Hepatocyte (in vitro differentiated cells): Measurements from ENCODE around the gene CD82. TPM values are rescaled to one million over a fixed set of nuclear protein-coding genes. Genes with fewer than 3 reads are reported as not detected.
A peak's percentile ranks its signal among the peaks of the same experiment; 100 is the strongest.
"Not testable (repeated sequence)": the region's sequence is repeated elsewhere in the genome, so short reads cannot be mapped to it uniquely, and the experiment has no call there.

Experiments used
- DNase-seq: peaks from one replicate; pipeline ENCODE4 v3.0.0-alpha.2; 2016; ENCODE audit warnings: low spot score
- H2AFZ ChIP-seq: fragments of 200-600 bp; sonication (generic); 2 replicates; pipeline ENCODE4 v1.6.0; 2016; ENCODE audit warnings: antibody characterized with exemption, mild to moderate bottlenecking
- H3K27ac ChIP-seq: fragments of 200-600 bp; sonication (generic); 2 replicates; pipeline ENCODE4 v1.5.1; 2016; ENCODE audit warnings: mild to moderate bottlenecking
- H3K27me3 ChIP-seq: fragments of 200-600 bp; sonication (generic); 2 replicates; pipeline ENCODE4 v1.6.1; 2016
- H3K36me3 ChIP-seq: fragments of 200-600 bp; sonication (generic); replicated peaks from 2 replicates; pipeline ENCODE4 v1.5.1; 2016; ENCODE audit warnings: low read depth; ENCODE audit not compliant: insufficient read depth
- H3K4me1 ChIP-seq: fragments of 200-600 bp; sonication (generic); 2 replicates; pipeline ENCODE4 v1.5.1; 2016; ENCODE audit warnings: mild to moderate bottlenecking, moderate library complexity; ENCODE audit not compliant: insufficient read depth
- H3K4me2 ChIP-seq: fragments of 200-600 bp; sonication (generic); 2 replicates; pipeline ENCODE4 v1.6.0; 2016
- H3K4me3 ChIP-seq: fragments of 200-600 bp; sonication (generic); 2 replicates; pipeline ENCODE4 v1.5.1; 2016; ENCODE audit warnings: mild to moderate bottlenecking
- H3K79me2 ChIP-seq: fragments of 200-600 bp; sonication (generic); 2 replicates; pipeline ENCODE4 v1.6.0; 2017; ENCODE audit warnings: mild to moderate bottlenecking
- H3K9me2 ChIP-seq: fragments of 200-600 bp; sonication (generic); replicated peaks from 2 replicates; pipeline ENCODE4 v1.6.0; 2017; ENCODE audit warnings: mild to moderate bottlenecking; ENCODE audit not compliant: insufficient read depth
- H3K9me3 ChIP-seq: fragments of 200-600 bp; sonication (generic); 2 replicates; pipeline ENCODE4 v1.5.1; 2016; ENCODE audit warnings: low read depth, mild to moderate bottlenecking
- H4K20me1 ChIP-seq: fragments of 200-600 bp; sonication (generic); 2 replicates; pipeline ENCODE4 v1.6.0; 2016; ENCODE audit warnings: mild to moderate bottlenecking; ENCODE audit not compliant: insufficient read depth, poor library complexity, severe bottlenecking
- EZH2 ChIP-seq: fragments of 200-600 bp; sonication (generic); IDR thresholded peaks from 2 replicates; pipeline ENCODE4 v1.6.1; 2016; ENCODE audit warnings: antibody characterized with exemption, mild to moderate bottlenecking, borderline replicate concordance
- EZH2phosphoT487 ChIP-seq: fragments of 200-600 bp; sonication (generic); IDR thresholded peaks from one replicate; pipeline ENCODE4 v1.6.1; 2018; ENCODE audit warnings: antibody characterized with exemption, mild to moderate bottlenecking, low read depth, moderate library complexity; ENCODE audit not compliant: unreplicated experiment, severe bottlenecking
- WGBS: methylation state at CpG from one replicate; pipeline ENCODE4 v1.1.6; 2016; ENCODE audit warnings: low lambda C conversion rate; ENCODE audit errors: missing lambda C conversion rate; 5-methylcytosine and 5-hydroxymethylcytosine counted together
- polyA plus RNA-seq: library from polyadenylated mRNA; unstranded; fragments of >200 nt; fragmentation: Nextera tagmentation; extraction: Ambion mirVana; gene quantifications from 2 replicates; pipeline ENCODE4 v1.2.1, GENCODE V29; 2016
- total RNA-seq: library from RNA; depleted of rRNA; stranded (reverse); fragments of >200 nt; gene quantifications from 2 replicates; pipeline ENCODE4 v1.2.3, GENCODE V29; 2014
- TF ChIP-seq, protein P1 (sequence below): fragments of 200-600 bp; sonication (generic); IDR thresholded peaks from 2 replicates; pipeline ENCODE4 v1.5.1; 2016; ENCODE audit warnings: antibody characterized with exemption, mild to moderate bottlenecking; ENCODE audit not compliant: poor library complexity

Gene CD82
- total and polyA plus RNA-seq, 2 experiments from 2014 or later = 38.7 to 157 TPM

- H3K9me2 ChIP-seq = no peaks in the 10 kb centered on the region
- no peak overlapping the region for H2AFZ ChIP-seq
- no peaks in the 10 kb centered on the region for H3K4me1 ChIP-seq
- H4K20me1 ChIP-seq = no peaks in the 10 kb centered on the region
- TF ChIP-seq, protein P1, sequence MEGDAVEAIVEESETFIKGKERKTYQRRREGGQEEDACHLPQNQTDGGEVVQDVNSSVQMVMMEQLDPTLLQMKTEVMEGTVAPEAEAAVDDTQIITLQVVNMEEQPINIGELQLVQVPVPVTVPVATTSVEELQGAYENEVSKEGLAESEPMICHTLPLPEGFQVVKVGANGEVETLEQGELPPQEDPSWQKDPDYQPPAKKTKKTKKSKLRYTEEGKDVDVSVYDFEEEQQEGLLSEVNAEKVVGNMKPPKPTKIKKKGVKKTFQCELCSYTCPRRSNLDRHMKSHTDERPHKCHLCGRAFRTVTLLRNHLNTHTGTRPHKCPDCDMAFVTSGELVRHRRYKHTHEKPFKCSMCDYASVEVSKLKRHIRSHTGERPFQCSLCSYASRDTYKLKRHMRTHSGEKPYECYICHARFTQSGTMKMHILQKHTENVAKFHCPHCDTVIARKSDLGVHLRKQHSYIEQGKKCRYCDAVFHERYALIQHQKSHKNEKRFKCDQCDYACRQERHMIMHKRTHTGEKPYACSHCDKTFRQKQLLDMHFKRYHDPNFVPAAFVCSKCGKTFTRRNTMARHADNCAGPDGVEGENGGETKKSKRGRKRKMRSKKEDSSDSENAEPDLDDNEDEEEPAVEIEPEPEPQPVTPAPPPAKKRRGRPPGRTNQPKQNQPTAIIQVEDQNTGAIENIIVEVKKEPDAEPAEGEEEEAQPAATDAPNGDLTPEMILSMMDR = peak; percentile 93
- no peak for TF ChIP-seq EZH2
- no peaks in the 10 kb centered on the region for H3K27me3 ChIP-seq
- no peaks in the 10 kb centered on the region for H3K9me3 ChIP-seq
- no peak overlapping the region for H3K4me3 ChIP-seq
- no peak overlapping the region for H3K4me2 ChIP-seq
- H3K27ac ChIP-seq = no peak overlapping the region
- peak; percentile 69 for DNase-seq
- WGBS = 38% methylated on average over 11 of the region's 11 CpGs
- no peaks in the 10 kb centered on the region for H3K36me3 ChIP-seq
- no peaks in the 10 kb centered on the region for H3K79me2 ChIP-seq
These were observed 8.6 kb upstream of the CD82 start for GRCh38 chr11:44556735-44557409.

DNA sequence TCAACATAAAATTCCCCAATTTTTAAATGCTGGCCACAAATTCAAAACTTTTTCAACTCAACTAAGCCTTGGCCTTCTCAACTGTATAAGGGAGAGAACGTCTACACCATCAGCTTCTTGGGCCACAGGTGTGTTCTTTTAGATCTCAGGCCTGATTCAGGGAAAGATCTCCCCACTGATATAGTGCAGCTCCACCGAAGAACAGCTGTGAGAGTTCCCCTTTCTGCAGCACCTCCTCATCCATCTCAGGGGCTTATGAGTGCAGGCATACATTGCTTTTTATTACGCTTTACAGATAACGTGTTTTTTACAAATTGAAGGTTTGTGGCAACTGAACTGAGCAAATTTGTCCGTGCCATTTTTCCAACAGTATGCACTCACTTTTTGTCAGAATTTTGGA, 8.0 kb upstream of the CD82 start:
- H3K27ac ChIP-seq = no peak overlapping the region
- 80% methylated on average over 5 of the region's 5 CpGs for WGBS
- H3K4me3 ChIP-seq = no peak overlapping the region
- no peaks in the 10 kb centered on the region for H3K79me2 ChIP-seq
- H3K9me3 ChIP-seq = no peaks in the 10 kb centered on the region
- H3K4me2 ChIP-seq = no peak overlapping the region
- H3K4me1 ChIP-seq = no peaks in the 10 kb centered on the region
- H2AFZ ChIP-seq = no peak overlapping the region
- no peak for DNase-seq
- H3K27me3 ChIP-seq = no peaks in the 10 kb centered on the region
- H4K20me1 ChIP-seq = no peaks in the 10 kb centered on the region
- no peaks in the 10 kb centered on the region for H3K36me3 ChIP-seq
- no peaks in the 10 kb centered on the region for H3K9me2 ChIP-seq
- TF ChIP-seq EZH2 = no peak

- no peak for DNase-seq
- Histone ChIP-seq H3K27ac (no peak overlapping the region), H3K4me1 (peaks cover 11% of the 10 kb centered on the region), H3K36me3 (no peaks in the 10 kb centered on the region), H3K79me2 (no peaks in the 10 kb centered on the region), H3K4me2 (no peak overlapping the region), H3K4me3 (no peak overlapping the region), H2AFZ (no peak overlapping the region), H3K27me3 (no peaks in the 10 kb centered on the region), H3K9me3 (no peaks in the 10 kb centered on the region), H4K20me1 (no peaks in the 10 kb centered on the region), H3K9me2 (no peaks in the 10 kb centered on the region)
- WGBS = 61% methylated on average over 9 of the region's 9 CpGs
- TF ChIP-seq EZH2 (no peak), EZH2phosphoT487 (no peak)
- TF ChIP-seq, protein P1 = no peak
These were observed 6.1 kb upstream of the CD82 start for GRCh38 chr11:44559207-44559939.

GRCh38 chr11:44559940-44560300, 5.5 kb upstream of the CD82 start:
- H3K36me3 ChIP-seq, H3K4me2 ChIP-seq, H4K20me1 ChIP-seq, H3K9me3 ChIP-seq, H3K27me3 ChIP-seq, H3K4me3 ChIP-seq, H3K9me2 ChIP-seq, DNase-seq, H3K79me2 ChIP-seq, H2AFZ ChIP-seq, H3K27ac ChIP-seq: not testable (repeated sequence)
- WGBS = 74% methylated on average over 7 of the region's 7 CpGs
- peaks cover 15% of the 10 kb centered on the region for H3K4me1 ChIP-seq
